Glomerular endothelial cell (primary cell): Measurements from ENCODE around the gene GABRG3. TPM values are rescaled to one million over a fixed set of nuclear protein-coding genes. Genes with fewer than 3 reads are reported as not detected.

Experiments used
- DNase-seq: peaks from one replicate; pipeline ENCODE4 v3.0.0-alpha.2; 2011; ENCODE audit warnings: low read depth, low spot score; ENCODE audit errors: extremely low read depth
- total RNA-seq: library from RNA; depleted of rRNA; stranded (reverse); fragments of >200 nt; gene quantifications from 2 replicates; pipeline ENCODE4 v1.2.3, GENCODE V29; 2015

Gene GABRG3
- total RNA-seq, 1 donor from 2014 or later = not detected

GRCh38 chr15:27396521-27396920, 425.5 kb downstream of the GABRG3 start:
- no peak for DNase-seq

DNA sequence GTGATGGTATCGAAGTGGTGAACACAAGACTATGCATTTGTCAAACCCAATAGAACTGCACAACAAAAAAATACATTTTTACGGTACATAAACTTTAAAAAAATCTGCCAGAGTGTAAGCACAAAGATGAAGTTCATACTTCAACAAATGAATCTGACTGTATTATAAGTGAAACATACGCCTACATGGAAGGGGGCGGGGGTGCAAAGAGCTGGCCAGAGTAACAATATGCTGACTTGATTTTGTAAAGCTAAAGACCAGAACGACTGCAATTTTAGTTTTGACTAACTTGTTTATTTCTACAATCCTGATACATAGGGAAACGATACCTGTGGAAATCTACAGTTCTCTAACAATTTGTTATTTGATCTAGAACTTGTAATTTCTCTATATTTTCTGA, 426.0 kb downstream of the GABRG3 start:
- DNase-seq = no peak

GRCh38 chr15:27398631-27399161, 427.7 kb downstream of the GABRG3 start:
- DNase-seq = no peak

DNA sequence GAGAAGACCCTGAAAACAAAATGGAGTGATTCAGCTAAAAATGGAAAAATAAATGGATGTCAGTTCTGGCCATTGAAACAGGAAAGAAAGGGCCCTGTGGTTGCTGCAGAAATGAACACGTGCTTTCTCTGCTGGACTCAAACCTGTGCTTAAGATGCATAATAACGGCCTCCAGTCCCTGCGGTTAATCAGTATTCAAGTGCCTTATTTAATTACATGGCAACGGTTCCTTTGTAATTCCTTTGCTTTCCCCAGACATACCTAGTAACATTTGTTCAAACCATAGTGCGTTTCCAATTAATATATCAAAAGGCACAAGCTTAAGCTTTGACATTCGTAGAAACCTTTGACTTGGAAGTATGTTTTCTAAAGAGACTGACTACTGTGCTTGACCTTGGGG, 428.3 kb downstream of the GABRG3 start:
- no peak for DNase-seq

GRCh38 chr15:27401471-27401870, 430.5 kb downstream of the GABRG3 start:
- DNase-seq = no peak

DNA sequence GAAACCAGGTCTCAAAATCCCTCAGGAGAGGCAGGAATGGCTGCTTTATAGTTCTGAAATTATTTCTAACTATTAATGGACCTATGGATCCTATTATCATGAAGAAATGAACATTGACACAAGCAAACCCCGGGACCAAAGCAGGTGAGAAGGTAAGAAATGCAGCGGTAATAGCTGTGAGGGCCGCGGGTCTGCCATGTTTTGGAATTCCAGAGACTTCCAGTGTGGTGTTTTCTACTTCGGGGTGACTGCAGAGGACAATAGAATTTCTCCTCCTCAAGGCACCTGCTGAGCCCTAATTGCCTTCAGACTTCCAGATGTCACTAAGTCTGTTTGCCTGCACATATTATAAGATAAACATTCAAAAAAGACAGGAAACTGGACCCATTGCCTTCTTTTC, 437.4 kb downstream of the GABRG3 start:
- no peak for DNase-seq

GRCh38 chr15:27410996-27411605, 440.1 kb downstream of the GABRG3 start:
- DNase-seq = no peak

DNA sequence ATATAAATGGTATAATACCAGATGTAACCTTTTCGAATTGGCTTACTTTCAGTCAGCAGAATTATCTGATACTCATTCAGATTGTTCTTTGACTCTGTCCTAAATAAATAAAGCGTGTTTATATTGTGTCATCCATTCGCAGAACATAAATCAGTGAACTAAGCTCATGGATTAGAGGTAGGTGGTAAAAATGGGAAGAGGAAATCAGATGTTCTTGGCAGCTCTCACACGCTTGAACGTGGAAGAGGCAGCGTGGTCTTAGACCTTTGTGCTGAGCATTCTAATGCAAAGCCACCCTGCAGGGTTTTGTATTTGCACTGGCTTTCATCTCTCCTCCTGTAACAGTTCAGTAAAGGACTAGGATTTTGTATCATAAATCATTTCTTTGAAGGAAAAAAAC, 441.4 kb downstream of the GABRG3 start:
- no peak for DNase-seq

DNA sequence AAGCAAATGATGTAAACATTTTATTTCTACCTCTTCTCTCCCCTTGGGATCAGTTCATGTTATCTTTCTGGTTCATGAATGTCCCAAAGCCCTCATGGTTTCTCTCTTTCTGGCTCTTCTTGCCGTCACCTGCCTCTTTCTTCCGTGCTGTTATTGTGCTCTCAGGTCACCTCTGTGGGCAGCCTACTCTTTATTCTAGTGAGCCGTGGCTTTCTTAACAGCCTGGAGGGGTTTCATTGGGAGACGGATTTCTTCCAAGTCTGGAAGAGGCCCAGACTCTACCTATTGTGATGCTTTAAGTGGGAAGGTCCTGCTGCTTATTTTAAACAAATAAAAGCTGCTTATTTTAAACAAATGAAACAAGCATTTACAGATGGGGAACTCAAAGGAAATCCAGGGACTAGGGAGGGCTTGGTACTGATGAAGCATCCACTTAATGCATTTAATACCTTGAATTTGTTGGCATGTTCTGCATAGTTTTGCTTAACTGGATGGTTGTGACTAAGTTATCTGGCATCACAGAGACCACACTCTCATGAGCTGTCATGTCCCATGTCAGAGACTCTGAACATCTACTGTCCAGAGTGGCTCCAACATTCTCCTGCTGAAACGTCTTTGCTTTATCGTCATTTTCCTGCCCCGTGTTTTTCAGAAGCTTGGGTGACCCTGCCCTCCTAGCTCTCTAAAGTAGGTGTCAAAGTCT, 443.3 kb downstream of the GABRG3 start:
- DNase-seq = no peak

DNA sequence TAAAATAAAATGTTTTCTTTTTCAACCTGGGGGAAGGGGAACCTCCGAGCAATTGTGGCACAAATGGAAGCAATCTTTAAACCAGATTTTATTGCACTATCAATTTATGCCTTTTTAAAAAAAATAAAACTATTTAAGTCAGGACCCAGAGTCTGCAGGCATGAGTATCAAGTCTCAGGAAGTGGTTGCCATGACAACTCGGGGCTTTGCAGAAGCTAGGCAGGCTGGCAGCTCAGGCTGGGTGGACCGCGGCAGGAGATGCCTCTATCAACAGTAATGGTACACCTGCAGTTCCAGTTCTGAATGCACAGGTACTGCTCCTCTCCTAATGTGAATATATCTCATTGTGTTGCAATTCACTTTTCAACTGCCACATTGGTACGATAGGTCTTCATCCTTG, 447.7 kb downstream of the GABRG3 start:
- DNase-seq = no peak

DNA sequence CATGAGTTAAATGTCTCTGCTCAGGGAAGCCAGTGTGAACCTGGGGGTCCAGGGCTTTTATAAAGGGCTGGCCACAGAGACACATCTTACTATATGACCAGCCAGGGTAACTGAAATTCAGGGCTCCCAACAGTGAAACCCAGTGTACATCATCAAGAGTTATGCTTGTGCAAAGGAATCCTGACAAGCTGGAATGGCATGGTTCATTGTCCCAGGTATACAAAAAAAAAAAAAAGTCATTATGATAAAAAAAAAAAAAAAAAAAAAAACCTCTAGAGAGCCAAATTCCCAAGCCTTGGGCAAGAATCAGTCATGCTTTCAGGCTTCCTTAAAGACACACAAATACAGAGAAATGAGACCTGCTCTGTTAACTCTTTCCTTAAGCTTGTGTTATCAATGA, 452.0 kb downstream of the GABRG3 start:
- DNase-seq = no peak

DNA sequence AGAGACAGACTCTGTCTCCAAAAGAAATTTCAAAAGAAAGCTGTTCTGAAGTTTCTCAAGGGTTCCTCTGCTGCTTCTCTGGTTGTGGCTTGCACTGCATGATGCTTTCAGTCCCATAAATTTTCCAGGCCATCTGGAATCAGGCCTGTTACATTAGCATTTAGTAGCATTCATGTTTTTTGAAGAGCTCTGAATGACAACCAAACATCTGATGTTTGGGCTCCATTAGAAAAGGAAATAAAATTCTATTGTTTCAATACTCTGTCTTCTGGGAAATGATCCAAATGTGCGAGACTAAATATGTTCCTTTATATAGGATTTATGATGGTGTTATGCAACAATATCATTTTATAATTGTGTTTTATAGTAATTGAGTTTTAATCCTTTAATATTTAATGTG, 455.8 kb downstream of the GABRG3 start:
- DNase-seq = no peak

- DNase-seq = no peak
Measured at GRCh38 chr15:27427276-27427675, 456.3 kb downstream of the GABRG3 start.

DNA sequence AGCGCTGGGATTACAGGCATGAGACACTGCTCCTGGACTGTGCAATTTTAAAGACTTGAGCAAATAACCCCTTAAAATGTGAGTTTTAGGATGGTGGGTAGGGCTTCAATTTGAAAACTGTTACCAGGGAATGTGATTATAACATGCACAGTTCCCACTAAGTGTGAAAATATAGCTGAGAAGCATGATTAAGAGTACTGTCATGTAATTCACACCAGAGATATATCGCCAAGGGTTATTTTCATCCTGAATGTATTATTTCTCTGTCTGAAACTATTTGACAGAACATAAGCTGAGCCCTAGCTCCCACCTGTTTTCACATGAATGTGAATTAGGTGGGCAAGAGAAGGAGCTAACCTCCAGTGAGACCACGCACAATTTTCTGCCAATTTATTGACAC, 457.2 kb downstream of the GABRG3 start:
- no peak for DNase-seq

GRCh38 chr15:27429577-27429976, 458.6 kb downstream of the GABRG3 start:
- DNase-seq = no peak

DNA sequence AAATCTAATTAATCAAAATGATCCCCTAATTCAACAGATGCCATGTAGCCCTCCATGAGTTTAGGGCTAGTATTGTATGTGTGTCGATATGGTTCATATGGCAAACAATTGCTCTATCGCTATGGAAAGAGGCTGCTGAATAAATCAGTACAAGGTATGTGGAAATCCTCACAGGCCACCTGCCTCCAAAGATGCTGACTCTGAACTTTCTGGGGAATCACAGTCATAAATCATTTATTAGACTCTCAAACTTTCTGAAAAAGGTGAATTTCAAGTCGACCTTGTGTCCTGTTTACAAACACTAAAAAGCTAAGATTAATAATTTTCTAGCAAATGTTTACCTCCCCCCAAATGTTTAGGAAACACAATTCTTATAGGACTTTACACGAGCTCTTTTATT, 462.6 kb downstream of the GABRG3 start:
- no peak for DNase-seq

DNA sequence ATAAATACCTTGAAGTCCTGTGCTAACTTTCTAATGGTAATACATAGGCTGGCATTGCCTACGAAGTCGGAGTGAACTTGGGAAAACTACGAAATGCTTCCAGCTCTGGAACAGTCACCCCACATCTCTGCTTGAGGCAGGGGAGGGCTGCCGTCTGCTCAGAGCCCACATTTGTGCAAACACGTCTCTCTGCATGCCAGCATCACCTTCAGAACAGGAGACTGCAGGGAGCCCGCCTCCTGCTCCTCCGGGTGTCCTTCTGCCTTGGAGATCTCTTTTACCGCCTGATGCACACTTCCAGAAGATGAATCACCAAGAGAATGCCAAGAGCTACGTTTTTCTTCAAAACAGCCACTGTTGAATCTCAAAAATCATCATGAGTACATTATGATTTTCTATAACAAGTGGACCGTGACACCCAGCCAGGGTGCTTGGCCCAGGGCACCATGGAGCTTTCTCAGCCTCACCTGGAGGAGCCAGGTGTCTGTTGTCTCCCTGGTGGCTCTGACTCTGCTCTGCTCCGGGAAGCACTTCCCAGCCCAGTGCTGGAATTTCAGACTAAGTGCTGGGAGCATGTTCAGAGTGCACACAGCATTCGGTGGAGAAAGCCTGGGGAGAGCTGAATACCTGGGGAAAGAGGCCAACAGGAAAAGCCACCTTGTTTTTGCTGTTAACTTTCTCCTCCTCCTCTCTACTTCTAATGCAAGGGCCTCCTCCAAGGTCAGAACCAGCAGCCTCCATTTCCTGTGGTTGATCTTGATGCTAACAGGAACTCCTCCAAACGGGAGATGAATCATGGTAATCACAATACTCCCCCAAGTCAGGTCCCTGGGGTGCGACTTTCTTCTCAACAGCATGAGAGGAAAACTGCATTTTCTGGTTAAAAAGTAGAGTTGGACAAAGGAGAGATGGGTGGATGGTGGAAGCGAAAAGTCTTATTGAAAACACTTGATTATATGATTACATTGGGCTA, 467.7 kb downstream of the GABRG3 start:
- no peak for DNase-seq

- no peak for DNase-seq
Measured at GRCh38 chr15:27441120-27441519, 470.1 kb downstream of the GABRG3 start.

GRCh38 chr15:27448234-27448633, 477.3 kb downstream of the GABRG3 start:
- no peak for DNase-seq

GRCh38 chr15:27448986-27449385, 478.0 kb downstream of the GABRG3 start:
- DNase-seq = no peak

GRCh38 chr15:27449941-27450340, 479.0 kb downstream of the GABRG3 start:
- no peak for DNase-seq
